Bronchial epithelial cell (primary cell): ENCODE measurements around the gene TPPP. TPM values are rescaled to one million over a fixed set of nuclear protein-coding genes. Genes with fewer than 3 reads are reported as not detected.

Experiments
- DNase-seq: peaks from one replicate; pipeline ENCODE4 v3.0.0-alpha.2; 2010; ENCODE audit warnings: low read depth
- FAIRE-seq: peaks from 2 replicates; lab custom pipeline; 2011; peaks lifted over from hg19 to GRCh38; lab: Jason Lieb, UNC
- H3K27me3 ChIP-seq: 2 replicates; pipeline ENCODE4 v1.5.1; 2011; ENCODE audit warnings: low read length; ENCODE audit not compliant: control insufficient read depth, insufficient read depth
- H3K36me3 ChIP-seq: 2 replicates; pipeline ENCODE4 v1.5.1; 2011; ENCODE audit warnings: low read length; ENCODE audit not compliant: control insufficient read depth, insufficient read depth
- H3K4me3 ChIP-seq: 2 replicates; pipeline ENCODE4 v1.5.1; 2011; ENCODE audit warnings: mild to moderate bottlenecking, low read depth, low read length, control low read depth
- total RNA-seq: library from RNA; depleted of rRNA; stranded (reverse); fragments of >200 nt; gene quantifications from 2 replicates; pipeline ENCODE4 v1.2.1, GENCODE V29; 2014
- TF ChIP-seq, protein P1 (sequence below): IDR thresholded peaks from 2 replicates; pipeline ENCODE4 v1.5.1; 2011; ENCODE audit warnings: mild to moderate bottlenecking, moderate library complexity, low read length, control low read depth, inconsistent platforms; ENCODE audit not compliant: insufficient read depth, severe bottlenecking

Gene TPPP
- total RNA-seq, 1 donor from 2014 or later, result 1.6 TPM

DNA sequence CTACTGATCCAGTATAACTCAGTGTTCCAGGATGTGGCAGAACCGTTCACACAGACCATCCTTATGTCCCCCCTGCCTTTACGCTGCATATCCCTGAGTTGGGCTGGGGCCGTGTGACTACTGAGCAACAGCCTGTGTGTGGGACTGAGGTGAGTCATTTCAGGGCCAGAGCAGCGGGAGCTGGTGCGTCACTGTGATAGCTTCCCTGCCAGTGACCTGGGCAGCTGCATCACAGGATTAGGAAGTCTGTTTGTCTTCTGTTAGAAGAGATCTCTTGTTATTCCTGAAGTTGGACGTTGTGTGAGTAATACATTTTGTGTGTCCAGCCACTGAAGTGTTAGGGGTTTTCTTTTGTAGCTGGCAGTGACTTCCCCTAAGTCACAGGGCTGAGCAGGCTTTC lies 35.6 kb downstream of the TPPP start:
- TF ChIP-seq, protein P1, sequence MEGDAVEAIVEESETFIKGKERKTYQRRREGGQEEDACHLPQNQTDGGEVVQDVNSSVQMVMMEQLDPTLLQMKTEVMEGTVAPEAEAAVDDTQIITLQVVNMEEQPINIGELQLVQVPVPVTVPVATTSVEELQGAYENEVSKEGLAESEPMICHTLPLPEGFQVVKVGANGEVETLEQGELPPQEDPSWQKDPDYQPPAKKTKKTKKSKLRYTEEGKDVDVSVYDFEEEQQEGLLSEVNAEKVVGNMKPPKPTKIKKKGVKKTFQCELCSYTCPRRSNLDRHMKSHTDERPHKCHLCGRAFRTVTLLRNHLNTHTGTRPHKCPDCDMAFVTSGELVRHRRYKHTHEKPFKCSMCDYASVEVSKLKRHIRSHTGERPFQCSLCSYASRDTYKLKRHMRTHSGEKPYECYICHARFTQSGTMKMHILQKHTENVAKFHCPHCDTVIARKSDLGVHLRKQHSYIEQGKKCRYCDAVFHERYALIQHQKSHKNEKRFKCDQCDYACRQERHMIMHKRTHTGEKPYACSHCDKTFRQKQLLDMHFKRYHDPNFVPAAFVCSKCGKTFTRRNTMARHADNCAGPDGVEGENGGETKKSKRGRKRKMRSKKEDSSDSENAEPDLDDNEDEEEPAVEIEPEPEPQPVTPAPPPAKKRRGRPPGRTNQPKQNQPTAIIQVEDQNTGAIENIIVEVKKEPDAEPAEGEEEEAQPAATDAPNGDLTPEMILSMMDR, result no peak
- Histone ChIP-seq H3K36me3 (peaks cover 5% of the 10 kb centered on the region), H3K27me3 (no peaks in the 10 kb centered on the region), H3K4me3 (no peak overlapping the region)
- FAIRE-seq, result no peak
- peak; percentile 49 for DNase-seq

DNA sequence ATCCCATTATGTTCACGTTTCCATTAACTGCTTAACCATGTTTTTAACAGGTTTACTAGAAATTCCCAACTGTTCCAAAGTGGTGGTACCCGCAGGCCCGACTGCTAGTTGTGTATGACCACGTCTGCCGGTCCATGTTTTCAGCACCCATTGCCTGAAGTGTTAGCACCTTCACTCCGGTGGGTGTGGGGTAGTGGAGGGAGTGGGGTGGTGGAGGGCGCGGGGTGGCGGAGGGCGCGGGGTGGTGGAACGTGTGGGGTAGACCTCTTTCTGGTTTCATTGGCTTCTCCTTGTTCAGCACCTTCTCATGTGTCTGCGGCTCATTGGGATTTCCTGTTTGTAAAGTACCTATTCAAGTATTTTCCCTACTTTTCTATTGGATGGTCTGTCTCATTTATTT lies 37.7 kb downstream of the TPPP start:
- H3K36me3 ChIP-seq, result peaks cover 5% of the 10 kb centered on the region
- FAIRE-seq, result no peak

DNA sequence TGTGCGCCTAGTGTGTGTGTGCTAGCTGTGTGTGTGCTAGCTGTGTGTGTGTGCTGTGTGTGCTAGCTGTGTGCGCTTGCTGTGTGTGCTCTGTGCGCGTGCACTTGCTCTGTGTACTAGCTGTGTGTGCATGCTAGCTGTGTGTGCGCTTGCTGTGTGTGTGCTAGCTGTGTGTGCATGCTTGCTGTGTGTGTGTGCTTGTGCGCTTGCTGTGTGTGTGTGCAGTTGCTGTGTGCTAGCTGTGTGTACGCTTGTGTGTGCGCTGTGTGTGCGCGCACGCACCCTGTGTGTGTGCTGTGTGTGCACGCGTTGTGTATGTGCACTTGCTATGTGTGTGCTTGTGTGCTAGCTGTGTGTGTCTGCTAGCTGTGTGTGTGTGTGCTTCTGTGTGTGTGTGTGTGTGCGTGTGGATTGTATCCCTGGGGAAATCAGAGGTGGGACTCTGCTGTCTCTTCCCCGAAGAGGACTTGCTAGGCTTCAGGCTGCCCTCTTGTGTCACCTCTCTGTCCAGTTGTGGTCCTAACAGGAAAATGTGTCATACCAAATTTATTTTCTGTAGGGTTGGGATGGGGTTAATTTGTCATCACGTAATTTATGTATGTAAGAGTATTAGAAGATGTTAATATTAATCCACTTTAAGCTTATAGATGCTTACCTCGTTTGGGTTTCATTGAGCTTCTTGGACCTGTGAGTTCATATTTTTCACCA lies 38.9 kb downstream of the TPPP start:
- peak; percentile 23 for FAIRE-seq
- H3K4me3 ChIP-seq, result no peak overlapping the region
- TF ChIP-seq, protein P1, result no peak
- no peak for DNase-seq
- H3K36me3 ChIP-seq, result peaks cover 3% of the 10 kb centered on the region
- no peaks in the 10 kb centered on the region for H3K27me3 ChIP-seq

More for the DNA sequence above, 37.7 kb downstream of the TPPP start:
- DNase-seq, result no peak
- TF ChIP-seq, protein P1, result no peak
- Histone ChIP-seq H3K27me3 (no peaks in the 10 kb centered on the region), H3K4me3 (no peak overlapping the region)

DNA sequence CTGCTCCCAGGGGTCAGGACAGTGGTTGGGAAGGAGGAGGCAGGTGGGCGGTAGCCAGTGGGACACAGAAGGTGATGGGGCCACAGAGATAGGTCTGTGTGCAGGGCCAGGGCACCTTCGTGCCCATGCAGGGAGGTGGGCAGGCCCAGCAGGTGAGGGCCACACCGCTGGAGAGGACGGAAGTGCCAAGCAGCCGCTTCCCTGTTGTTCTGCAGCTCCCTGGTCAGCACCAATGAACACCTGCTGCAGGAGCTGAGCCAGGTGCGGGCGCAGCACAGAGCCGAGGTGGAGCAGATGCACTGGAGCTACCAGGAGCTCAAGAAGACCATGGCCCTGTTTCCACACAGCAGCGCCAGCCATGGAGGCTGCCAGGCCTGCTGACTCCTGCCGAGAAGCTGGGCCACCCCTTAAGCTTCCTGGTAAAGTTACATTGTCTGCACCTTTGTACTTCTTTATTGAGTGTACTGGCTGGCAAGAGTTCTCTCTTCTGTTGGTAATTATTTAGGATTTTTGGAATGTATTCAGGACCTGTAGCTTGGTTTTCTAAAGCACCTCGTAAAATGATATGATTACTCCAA lies 40.3 kb downstream of the TPPP start:
- H3K27me3 ChIP-seq, result no peaks in the 10 kb centered on the region
- H3K4me3 ChIP-seq, result no peak overlapping the region
- TF ChIP-seq, protein P1, result no peak
- peaks cover under 1% of the 10 kb centered on the region for H3K36me3 ChIP-seq
- DNase-seq (no peak), FAIRE-seq (no peak)

DNA sequence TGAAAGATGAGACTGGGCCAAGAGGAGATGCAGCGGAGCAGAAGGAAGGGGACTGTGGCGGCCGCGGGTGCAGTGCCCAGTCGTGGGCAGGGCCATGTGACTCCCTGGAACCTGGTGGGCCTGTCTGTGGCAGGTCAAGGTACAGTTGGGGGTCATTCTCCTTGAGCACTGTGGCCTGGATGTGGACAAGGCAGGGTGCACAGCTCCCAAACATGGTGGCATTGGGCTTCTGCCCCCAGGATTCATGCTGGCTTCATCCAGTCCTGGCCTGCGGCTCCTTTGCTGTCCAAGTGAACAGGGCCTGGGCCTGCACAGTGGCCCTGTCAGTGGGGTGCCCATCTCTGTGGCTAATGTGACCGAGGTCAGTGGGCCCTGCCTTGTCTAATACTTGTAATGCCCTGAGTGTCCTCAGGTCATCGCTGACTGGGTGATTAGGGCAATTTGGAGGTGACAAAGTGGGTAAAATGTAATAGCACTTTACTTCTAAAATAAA lies 41.1 kb downstream of the TPPP start:
- no peaks in the 10 kb centered on the region for H3K27me3 ChIP-seq
- H3K36me3 ChIP-seq, result peaks cover 6% of the 10 kb centered on the region
- TF ChIP-seq, protein P1, result no peak
- no peak overlapping the region for H3K4me3 ChIP-seq
- DNase-seq (no peak), FAIRE-seq (no peak)
